ENCODE measurements around the gene LMOD3.

LMOD3 gene

GRCh38 chr3:69164296-69164695 is 41.9 kb upstream of the LMOD3 start:
- DNase-seq (ENCODE audit: low spot score), result no peak
- Histone ChIP-seq H4K91ac (ENCODE audit: low read depth, low read length, poor library complexity) (no peak overlapping the region), H2AK5ac (ENCODE audit: low read depth, low read length) (no peak overlapping the region), H3K23ac (ENCODE audit: low read depth, low read length, poor library complexity) (no peak overlapping the region), H3K27me3 (ENCODE audit: control insufficient read depth in 3 of 3, insufficient read depth in 3 of 3, low read depth in 1 of 3, low read length in 3 of 3) (no peaks in the 10 kb centered on the region), H2AFZ (ENCODE audit: low read length) (no peak overlapping the region), H3K4me2 (ENCODE audit: insufficient read depth, low read length, poor library complexity, severe bottlenecking) (no peak overlapping the region), H2BK15ac (ENCODE audit: low read length) (no peak overlapping the region), H2BK120ac (ENCODE audit: low read depth, low read length) (no peak overlapping the region), H3K79me1 (ENCODE audit: low read depth, low read length) (no peaks in the 10 kb centered on the region), H3K36me3 (replicated peaks in 1 of 2; ENCODE audit: control insufficient read depth in 2 of 2, insufficient read depth in 2 of 2, low read length in 2 of 2) (no peaks in the 10 kb centered on the region), H3K9ac (ENCODE audit: low read depth, low read length, poor library complexity) (no peak overlapping the region), H3K27ac (replicated peaks; ENCODE audit: low read length) (no peak overlapping the region), H3K14ac (ENCODE audit: low read length) (no peak overlapping the region), H2BK5ac (ENCODE audit: low read length) (no peak overlapping the region), H2BK12ac (ENCODE audit: low read length) (no peak overlapping the region), H3K4me1 (ENCODE audit: control insufficient read depth in 2 of 2, insufficient read depth in 1 of 2, low read depth in 1 of 2, low read length in 2 of 2) (no peaks in the 10 kb centered on the region), H3K4ac (ENCODE audit: low read length) (no peak overlapping the region), H3K4me3 (ENCODE audit: low read length in 2 of 2) (no peak overlapping the region), H4K8ac (ENCODE audit: low read depth, low read length) (no peak overlapping the region), H3K9me3 (replicated peaks in 1 of 2; ENCODE audit: control insufficient read depth in 2 of 2, insufficient read depth in 1 of 2, low read depth in 1 of 2, low read length in 2 of 2) (no peaks in the 10 kb centered on the region), H3K18ac (ENCODE audit: low read length) (no peak overlapping the region)

GRCh38 chr3:69162308-69162980 is 40.0 kb upstream of the LMOD3 start:
- no peak overlapping the region for H4K8ac ChIP-seq (ENCODE audit: low read depth, low read length)
- H3K36me3 ChIP-seq (replicated peaks in 1 of 2; ENCODE audit: control insufficient read depth in 2 of 2, insufficient read depth in 2 of 2, low read length in 2 of 2), result no peaks in the 10 kb centered on the region
- no peak overlapping the region for H2BK5ac ChIP-seq (ENCODE audit: low read length)
- no peak overlapping the region for H3K23ac ChIP-seq (ENCODE audit: low read depth, low read length, poor library complexity)
- H2BK120ac ChIP-seq (ENCODE audit: low read depth, low read length), result no peak overlapping the region
- H3K79me1 ChIP-seq (ENCODE audit: low read depth, low read length), result no peaks in the 10 kb centered on the region
- H3K27ac ChIP-seq (replicated peaks; ENCODE audit: low read length), result no peak overlapping the region
- no peaks in the 10 kb centered on the region for H3K4me1 ChIP-seq (ENCODE audit: control insufficient read depth in 2 of 2, insufficient read depth in 1 of 2, low read depth in 1 of 2, low read length in 2 of 2)
- WGBS, 2 donors (ENCODE audit: extremely low coverage in 2 of 2, insufficient read length in 2 of 2, insufficient replicate concordance in 1 of 2), result no CpG with 5 or more reads among the region's 2 CpGs
- H2AFZ ChIP-seq (ENCODE audit: low read length), result peak overlapping the region; percentile 52
- no peak overlapping the region for H3K9ac ChIP-seq (ENCODE audit: low read depth, low read length, poor library complexity)
- no peaks in the 10 kb centered on the region for H3K27me3 ChIP-seq (ENCODE audit: control insufficient read depth in 3 of 3, insufficient read depth in 3 of 3, low read depth in 1 of 3, low read length in 3 of 3)
- no peak overlapping the region for H3K14ac ChIP-seq (ENCODE audit: low read length)
- no peak for DNase-seq (ENCODE audit: low spot score)
- no peak overlapping the region for H3K4ac ChIP-seq (ENCODE audit: low read length)
- no peak overlapping the region for H3K4me2 ChIP-seq (ENCODE audit: insufficient read depth, low read length, poor library complexity, severe bottlenecking)
- H3K18ac ChIP-seq (ENCODE audit: low read length), result peak overlapping the region; percentile 53
- no peak overlapping the region for H2BK12ac ChIP-seq (ENCODE audit: low read length)
- H3K4me3 ChIP-seq (ENCODE audit: low read length in 2 of 2), result no peak overlapping the region
- no peak overlapping the region for H2AK5ac ChIP-seq (ENCODE audit: low read depth, low read length)
- no peak overlapping the region for H2BK15ac ChIP-seq (ENCODE audit: low read length)
- no peaks in the 10 kb centered on the region for H3K9me3 ChIP-seq (replicated peaks in 1 of 2; ENCODE audit: control insufficient read depth in 2 of 2, insufficient read depth in 1 of 2, low read depth in 1 of 2, low read length in 2 of 2)
- H4K91ac ChIP-seq (ENCODE audit: low read depth, low read length, poor library complexity), result no peak overlapping the region

- Histone ChIP-seq H3K36me3 (replicated peaks in 1 of 2; ENCODE audit: control insufficient read depth in 2 of 2, insufficient read depth in 2 of 2, low read length in 2 of 2) (no peaks in the 10 kb centered on the region), H2BK15ac (ENCODE audit: low read length) (no peak overlapping the region), H3K4ac (ENCODE audit: low read length) (no peak overlapping the region), H4K8ac (ENCODE audit: low read depth, low read length) (no peak overlapping the region), H3K9me3 (replicated peaks in 1 of 2; ENCODE audit: control insufficient read depth in 2 of 2, insufficient read depth in 1 of 2, low read depth in 1 of 2, low read length in 2 of 2) (no peaks in the 10 kb centered on the region), H3K14ac (ENCODE audit: low read length) (no peak overlapping the region), H2BK12ac (ENCODE audit: low read length) (no peak overlapping the region), H2AK5ac (ENCODE audit: low read depth, low read length) (no peak overlapping the region), H3K4me1 (ENCODE audit: control insufficient read depth in 2 of 2, insufficient read depth in 1 of 2, low read depth in 1 of 2, low read length in 2 of 2) (no peaks in the 10 kb centered on the region), H3K79me1 (ENCODE audit: low read depth, low read length) (no peaks in the 10 kb centered on the region), H3K4me2 (ENCODE audit: insufficient read depth, low read length, poor library complexity, severe bottlenecking) (no peak overlapping the region), H2BK5ac (ENCODE audit: low read length) (no peak overlapping the region), H2AFZ (ENCODE audit: low read length) (peak overlapping the region; percentile 52), H3K9ac (ENCODE audit: low read depth, low read length, poor library complexity) (no peak overlapping the region), H3K4me3 (ENCODE audit: low read length in 2 of 2) (no peak overlapping the region), H3K27ac (replicated peaks; ENCODE audit: low read length) (no peak overlapping the region), H3K27me3 (ENCODE audit: control insufficient read depth in 3 of 3, insufficient read depth in 3 of 3, low read depth in 1 of 3, low read length in 3 of 3) (no peaks in the 10 kb centered on the region), H3K23ac (ENCODE audit: low read depth, low read length, poor library complexity) (no peak overlapping the region), H3K18ac (ENCODE audit: low read length) (no peak overlapping the region), H2BK120ac (ENCODE audit: low read depth, low read length) (no peak overlapping the region), H4K91ac (ENCODE audit: low read depth, low read length, poor library complexity) (no peak overlapping the region)
- WGBS, 2 donors (ENCODE audit: extremely low coverage in 2 of 2, insufficient read length in 2 of 2, insufficient replicate concordance in 1 of 2), result no CpG with 5 or more reads among the region's 5 CpGs
- peak; percentile 40 for DNase-seq (ENCODE audit: low spot score)
Observed at GRCh38 chr3:69161587-69162307, 39.4 kb upstream of the LMOD3 start.

GRCh38 chr3:69160525-69160924 is 38.1 kb upstream of the LMOD3 start:
- no CpG with 5 or more reads among the region's 4 CpGs for WGBS, 2 donors (ENCODE audit: extremely low coverage in 2 of 2, insufficient read length in 2 of 2, insufficient replicate concordance in 1 of 2)
- no peak overlapping the region for H2BK15ac ChIP-seq (ENCODE audit: low read length)

More at GRCh38 chr3:69160525-69160924, 38.1 kb upstream of the LMOD3 start:
- H3K4me1 ChIP-seq (ENCODE audit: control insufficient read depth in 2 of 2, insufficient read depth in 1 of 2, low read depth in 1 of 2, low read length in 2 of 2), result no peaks in the 10 kb centered on the region
- H3K18ac ChIP-seq (ENCODE audit: low read length), result no peak overlapping the region
- no peak for DNase-seq (ENCODE audit: low spot score)
- H3K9ac ChIP-seq (ENCODE audit: low read depth, low read length, poor library complexity), result no peak overlapping the region
- no peak overlapping the region for H3K4ac ChIP-seq (ENCODE audit: low read length)
- H3K36me3 ChIP-seq (replicated peaks in 1 of 2; ENCODE audit: control insufficient read depth in 2 of 2, insufficient read depth in 2 of 2, low read length in 2 of 2), result no peaks in the 10 kb centered on the region
- H3K79me1 ChIP-seq (ENCODE audit: low read depth, low read length), result no peaks in the 10 kb centered on the region
- no peak overlapping the region for H2BK120ac ChIP-seq (ENCODE audit: low read depth, low read length)
- H2AFZ ChIP-seq (ENCODE audit: low read length), result no peak overlapping the region
- no peak overlapping the region for H3K23ac ChIP-seq (ENCODE audit: low read depth, low read length, poor library complexity)
- no peaks in the 10 kb centered on the region for H3K27me3 ChIP-seq (ENCODE audit: control insufficient read depth in 3 of 3, insufficient read depth in 3 of 3, low read depth in 1 of 3, low read length in 3 of 3)
- no peak overlapping the region for H2BK5ac ChIP-seq (ENCODE audit: low read length)
- H4K91ac ChIP-seq (ENCODE audit: low read depth, low read length, poor library complexity), result no peak overlapping the region
- no peak overlapping the region for H2BK12ac ChIP-seq (ENCODE audit: low read length)
- no peak overlapping the region for H3K4me2 ChIP-seq (ENCODE audit: insufficient read depth, low read length, poor library complexity, severe bottlenecking)
- H3K27ac ChIP-seq (replicated peaks; ENCODE audit: low read length), result no peak overlapping the region
- no peak overlapping the region for H2AK5ac ChIP-seq (ENCODE audit: low read depth, low read length)
- no peaks in the 10 kb centered on the region for H3K9me3 ChIP-seq (replicated peaks in 1 of 2; ENCODE audit: control insufficient read depth in 2 of 2, insufficient read depth in 1 of 2, low read depth in 1 of 2, low read length in 2 of 2)
- H4K8ac ChIP-seq (ENCODE audit: low read depth, low read length), result no peak overlapping the region
- no peak overlapping the region for H3K14ac ChIP-seq (ENCODE audit: low read length)
- no peak overlapping the region for H3K4me3 ChIP-seq (ENCODE audit: low read length in 2 of 2)
